IMR-90 (cell line): ENCODE data around the gene PLEKHG1.

Experiments
- CEBPB ChIP-seq: IDR thresholded peaks from 2 replicates; pipeline ENCODE4 v1.6.1; 2012; ENCODE audit warnings: low read depth, low read length, improper control_type of control experiment
- CTCF ChIP-seq: conservative IDR thresholded peaks from 2 replicates; pipeline ENCODE4 v1.5.1; 2012; ENCODE audit warnings: mild to moderate bottlenecking, low read depth, low read length, improper control_type of control experiment
- ELK1 ChIP-seq: fragments of 150-350 bp; IDR thresholded peaks from 2 replicates; pipeline ENCODE4 v1.6.1; 2016; ENCODE audit warnings: low read depth, mild to moderate bottlenecking, low read length, moderate library complexity, borderline replicate concordance
- MAFK ChIP-seq: IDR thresholded peaks from 2 replicates; pipeline ENCODE4 v1.6.1; 2012; ENCODE audit warnings: low read depth, low read length, improper control_type of control experiment
- MAZ ChIP-seq: IDR thresholded peaks from 2 replicates; pipeline ENCODE4 v1.6.1; 2012; ENCODE audit warnings: low read depth, mild to moderate bottlenecking, low read length, improper control_type of control experiment, moderate library complexity, borderline replicate concordance
- MXI1 ChIP-seq: IDR thresholded peaks from 2 replicates; pipeline ENCODE4 v1.6.1; 2012; ENCODE audit warnings: low read depth, mild to moderate bottlenecking, low read length, moderate library complexity, borderline replicate concordance
- NFE2L2 ChIP-seq: fragments of 150-350 bp; IDR thresholded peaks from 2 replicates; pipeline ENCODE4 v1.6.1; 2016; ENCODE audit warnings: low read depth, mild to moderate bottlenecking, low read length
- POLR2A ChIP-seq: IDR thresholded peaks from 2 replicates; pipeline ENCODE4 v1.6.1; 2012; ENCODE audit warnings: mild to moderate bottlenecking, low read depth, low read length
- RAD21 ChIP-seq: IDR thresholded peaks from 2 replicates; pipeline ENCODE4 v1.6.1; 2012; ENCODE audit warnings: low read length, improper control_type of control experiment
- RFX5 ChIP-seq: IDR thresholded peaks from 2 replicates; pipeline ENCODE4 v1.8.0; 2012; ENCODE audit warnings: low read depth, mild to moderate bottlenecking, low read length, moderate library complexity
- SMC3 ChIP-seq: fragments of 150-350 bp; IDR thresholded peaks from 2 replicates; pipeline ENCODE4 v1.6.1; 2016; ENCODE audit warnings: low read depth, mild to moderate bottlenecking, antibody characterized with exemption, low read length, moderate library complexity
- USF2 ChIP-seq: fragments of 150-350 bp; IDR thresholded peaks from 2 replicates; pipeline ENCODE4 v1.6.1; 2017; ENCODE audit warnings: mild to moderate bottlenecking, antibody characterized with exemption, low read length, low read depth

GRCh38 chr6:150576651-150577226 is 22.9 kb upstream of the PLEKHG1 start:
- TF ChIP-seq CTCF (no peak), POLR2A (no peak), ELK1 (no peak), USF2 (no peak), RAD21 (no peak), RFX5 (no peak), MAFK (no peak), MAZ (no peak), CEBPB (no peak), SMC3 (no peak), MXI1 (no peak), NFE2L2 (no peak)
